A673 (cell line): ENCODE measurements around the gene PDE11A. TPM values are rescaled to one million over a fixed set of nuclear protein-coding genes. Genes with fewer than 3 reads are reported as not detected.

Experiments used
- BruUV-seq: library from RNA; stranded (reverse); fragments of 400-500 nt; replicated peaks from 2 replicates; lab custom pipeline; 2021; lab: Mats Ljungman, UMichigan
- CTCF ChIA-PET: fragments of 300-600 bp; sonication (Branson Sonifier 250); formaldehyde crosslinking; loops from one replicate; lab custom pipeline; 2022; ENCODE audit warnings: antibody characterized with exemption; lab: Charles Lee
- POLR2A ChIA-PET: fragments of 300-600 bp; sonication (Branson Sonifier 250); formaldehyde crosslinking; loops from one replicate; lab custom pipeline; 2022; ENCODE audit warnings: antibody characterized with exemption; ENCODE audit not compliant: low non-redundant PET; lab: Charles Lee
- DNase-seq: peaks from one replicate; pipeline ENCODE4 v3.0.0-alpha.2; 2015; ENCODE audit warnings: low spot score
- H3K27ac ChIP-seq: fragments of 200-600 bp; sonication (generic); 2 replicates; pipeline ENCODE4 v1.5.1; 2016; ENCODE audit warnings: mixed run types, low read depth, mild to moderate bottlenecking, mixed read lengths, antibody characterized with exemption, low read length; ENCODE audit not compliant: poor library complexity, severe bottlenecking
- H3K27me3 ChIP-seq: fragments of 200-600 bp; sonication (generic); replicated peaks from 2 replicates; pipeline ENCODE4 v1.6.1; 2017; ENCODE audit warnings: mixed run types, low read depth, mild to moderate bottlenecking, mixed read lengths, antibody characterized with exemption, low read length; ENCODE audit not compliant: insufficient read depth, poor library complexity
- H3K36me3 ChIP-seq: fragments of 200-600 bp; sonication (generic); 2 replicates; pipeline ENCODE4 v1.6.1; 2016; ENCODE audit warnings: mixed run types, mild to moderate bottlenecking, mixed read lengths, antibody characterized with exemption, low read length; ENCODE audit not compliant: insufficient read depth, poor library complexity, severe bottlenecking
- H3K4me1 ChIP-seq: fragments of 200-600 bp; sonication (generic); 2 replicates; pipeline ENCODE4 v1.6.1; 2017; ENCODE audit warnings: mixed run types, mild to moderate bottlenecking, mixed read lengths, antibody characterized with exemption, low read length; ENCODE audit not compliant: insufficient read depth, poor library complexity, severe bottlenecking
- H3K4me3 ChIP-seq: fragments of 200-600 bp; sonication (generic); 2 replicates; pipeline ENCODE4 v1.5.1; 2016; ENCODE audit warnings: low read depth, mixed run types, mild to moderate bottlenecking, mixed read lengths, low read length; ENCODE audit not compliant: poor library complexity, severe bottlenecking
- H3K9me3 ChIP-seq: fragments of 200-600 bp; sonication (generic); 2 replicates; pipeline ENCODE4 v1.6.1; 2016; ENCODE audit warnings: mixed run types, low read depth, mild to moderate bottlenecking, mixed read lengths, antibody characterized with exemption, low read length; ENCODE audit not compliant: poor library complexity, severe bottlenecking
- CTCF ChIP-seq: fragments of 300-800, 200-600 bp; sonication (generic); conservative IDR thresholded peaks from 2 replicates; pipeline ENCODE4 v1.5.1; 2017; ENCODE audit warnings: low read depth, mild to moderate bottlenecking, antibody characterized with exemption, low read length, moderate library complexity, mixed read lengths
- EZH2 ChIP-seq: fragments of 200-600 bp; sonication (generic); IDR thresholded peaks from 2 replicates; pipeline ENCODE4 v1.6.1; 2017; ENCODE audit warnings: borderline replicate concordance, low read depth, mild to moderate bottlenecking, mixed read lengths, antibody characterized with exemption, low read length; ENCODE audit not compliant: poor library complexity, severe bottlenecking
- intact Hi-C: fragments of 100-400 bp; cut with micrococcal nuclease; formaldehyde crosslinking; loops from one replicate; pipeline ENCODE4 v1.10.0; 2022; ENCODE audit not compliant: unreplicated experiment
- total RNA-seq: library from RNA; stranded (reverse); gene quantifications from 2 replicates; pipeline ENCODE4 v1.2.3, GENCODE V29; 2021

The PDE11A gene
- total RNA-seq, 1 experiment from 2014 or later, result not detected

- CTCF ChIA-PET, result no interaction called here
- TF ChIP-seq EZH2 (no peak), CTCF (no peak)
- Histone ChIP-seq H3K36me3 (no peaks in the 10 kb centered on the region), H3K4me3 (no peak overlapping the region), H3K27me3 (peaks cover 34% of the 10 kb centered on the region), H3K4me1 (peaks cover 5% of the 10 kb centered on the region), H3K27ac (no peak overlapping the region), H3K9me3 (no peaks in the 10 kb centered on the region)
- no peak for DNase-seq
- no TSS peak for BruUV-seq
- intact Hi-C loops, result no loop called here
- POLR2A ChIA-PET, result no interaction called here
Observed at GRCh38 chr2:178068823-178069454, 3.6 kb downstream of the PDE11A start.

GRCh38 chr2:178066890-178067669, 5.5 kb downstream of the PDE11A start:
- H3K27me3 ChIP-seq, result peaks cover 35% of the 10 kb centered on the region
- H3K9me3 ChIP-seq, result no peaks in the 10 kb centered on the region
- no peaks in the 10 kb centered on the region for H3K36me3 ChIP-seq
- no peak for TF ChIP-seq CTCF
- TF ChIP-seq EZH2, result no peak
- no peaks in the 10 kb centered on the region for H3K4me1 ChIP-seq
- BruUV-seq, result no TSS peak
- DNase-seq, result no peak
- ChIA-PET CTCF (no interaction called here), POLR2A (no interaction called here)
- no peak overlapping the region for H3K4me3 ChIP-seq
- intact Hi-C loops, result no loop called here
- no peak overlapping the region for H3K27ac ChIP-seq

- ChIA-PET POLR2A (no interaction called here), CTCF (no interaction called here)
- DNase-seq, result no peak
- no peak overlapping the region for H3K27ac ChIP-seq
- H3K4me3 ChIP-seq, result no peak overlapping the region
- intact Hi-C loops, result no loop called here
- H3K9me3 ChIP-seq, result no peaks in the 10 kb centered on the region
- no peaks in the 10 kb centered on the region for H3K4me1 ChIP-seq
- peaks cover 28% of the 10 kb centered on the region for H3K27me3 ChIP-seq
- no TSS peak for BruUV-seq
- H3K36me3 ChIP-seq, result no peaks in the 10 kb centered on the region
- TF ChIP-seq CTCF (no peak), EZH2 (no peak)
Observed at GRCh38 chr2:178066324-178066723, 6.3 kb downstream of the PDE11A start.
